ENCODE measurements around the gene HSPA4.

- TF ChIP-seq CTCF (IDR thresholded peaks at IDR 0.05) (no peak), EP300 (IDR thresholded peaks at IDR 0.05) (no peak)
Observed at GRCh38 chr5:133081036-133081435, 29.2 kb downstream of the HSPA4 start.
